GM12801 (cell line): Measurements from ENCODE around the gene MAGEC1.

Source experiments
- CTCF ChIP-seq: IDR thresholded peaks from one replicate; pipeline ENCODE4 v1.5.1; 2011; ENCODE audit warnings: control low read depth; ENCODE audit not compliant: insufficient read length; ENCODE audit errors: extremely low read depth

Gene MAGEC1

GRCh38 chrX:141917801-141918200 lies 14.1 kb downstream of the MAGEC1 start:
- no peak for TF ChIP-seq CTCF

- TF ChIP-seq CTCF = no peak
Measured at GRCh38 chrX:141924293-141924692, 20.6 kb downstream of the MAGEC1 start.

- no peak for TF ChIP-seq CTCF
Measured at GRCh38 chrX:141928432-141928831, 24.7 kb downstream of the MAGEC1 start.

- TF ChIP-seq CTCF = no peak
Measured at GRCh38 chrX:141934059-141934641, 30.5 kb downstream of the MAGEC1 start.

- TF ChIP-seq CTCF = no peak
Measured at GRCh38 chrX:141935645-141936044, 32.0 kb downstream of the MAGEC1 start.

GRCh38 chrX:141936080-141936479 lies 32.4 kb downstream of the MAGEC1 start:
- no peak for TF ChIP-seq CTCF

- no peak for TF ChIP-seq CTCF
Measured at GRCh38 chrX:141941234-141941633, 37.5 kb downstream of the MAGEC1 start.
